ENCODE data around the gene SORBS1. TPM values are rescaled to one million over a fixed set of nuclear protein-coding genes. Genes with fewer than 3 reads are reported as not detected.
A peak's percentile ranks its signal among the peaks of the same experiment; 100 is the strongest.

The SORBS1 gene
- total and polyA plus RNA-seq, 9 of the 15 experiments (the other 6 are each of a cell fraction or from before 2014, with no cell fraction given), result 2.0 to 13.3 (median 6.5) TPM

- TF ChIP-seq HES1 (IDR thresholded peaks at IDR 0.05; ENCODE audit: low read depth) (no peak), ZNF449 (CRISPR knock-in tag; IDR thresholded peaks at IDR 0.05) (no peak), ZNF282 (CRISPR knock-in tag; IDR thresholded peaks at IDR 0.05) (no peak), SP2 (IDR thresholded peaks at IDR 0.05; ENCODE audit: extremely low read depth, low read depth, low read length, poor library complexity, severe bottlenecking) (no peak), ZC3H11A (IDR thresholded peaks at IDR 0.05; ENCODE audit: low read depth, low read length) (no peak), NRF1 (conservative IDR thresholded peaks at IDR 0.05 in 1 of 2, IDR thresholded peaks at IDR 0.05 in 1 of 2) (peak in 1 of 2 experiments; percentile 19; a peak in 1 of 4 replicates), HDAC6 (IDR thresholded peaks at IDR 0.05; ENCODE audit: low read depth, low read length) (no peak), STAG1 (CRISPR knock-in tag; IDR thresholded peaks at IDR 0.05; ENCODE audit: borderline replicate concordance) (no peak), BRF1 (IDR thresholded peaks at IDR 0.05; ENCODE audit: borderline replicate concordance, extremely low read depth, insufficient read length) (no peak), KLF1 (tag; IDR thresholded peaks at IDR 0.05) (no peak), ZNF77 (CRISPR knock-in tag; IDR thresholded peaks at IDR 0.05) (no peak), STAT5B (CRISPR knock-in tag; IDR thresholded peaks at IDR 0.05) (no peak), POLR2AphosphoS5 (IDR thresholded peaks at IDR 0.05; ENCODE audit: control insufficient read depth, insufficient read depth, low read depth, low read length) (peak; percentile 78; the same call in 1 of the 2 replicates), ARID3A (IDR thresholded peaks at IDR 0.05; ENCODE audit: borderline replicate concordance, low read depth, low read length) (no peak), CHCHD3 (CRISPR knock-in tag; IDR thresholded peaks at IDR 0.05) (no peak), POU5F1 (IDR thresholded peaks at IDR 0.05; ENCODE audit: borderline replicate concordance, low read depth, low read length, partially characterized antibody) (no peak), EGR1 (conservative IDR thresholded peaks at IDR 0.05) (peak; percentile 45; the same call in 1 of the 2 replicates), LEF1 (IDR thresholded peaks at IDR 0.05) (peak; percentile 84), ATF1 (CRISPR knock-in tag; IDR thresholded peaks at IDR 0.05) (no peak), ATF1 (tag; IDR thresholded peaks at IDR 0.05) (no peak), ZFPM2 (CRISPR knock-in tag; IDR thresholded peaks at IDR 0.05) (no peak)
- TF ChIP-seq, protein P1, sequence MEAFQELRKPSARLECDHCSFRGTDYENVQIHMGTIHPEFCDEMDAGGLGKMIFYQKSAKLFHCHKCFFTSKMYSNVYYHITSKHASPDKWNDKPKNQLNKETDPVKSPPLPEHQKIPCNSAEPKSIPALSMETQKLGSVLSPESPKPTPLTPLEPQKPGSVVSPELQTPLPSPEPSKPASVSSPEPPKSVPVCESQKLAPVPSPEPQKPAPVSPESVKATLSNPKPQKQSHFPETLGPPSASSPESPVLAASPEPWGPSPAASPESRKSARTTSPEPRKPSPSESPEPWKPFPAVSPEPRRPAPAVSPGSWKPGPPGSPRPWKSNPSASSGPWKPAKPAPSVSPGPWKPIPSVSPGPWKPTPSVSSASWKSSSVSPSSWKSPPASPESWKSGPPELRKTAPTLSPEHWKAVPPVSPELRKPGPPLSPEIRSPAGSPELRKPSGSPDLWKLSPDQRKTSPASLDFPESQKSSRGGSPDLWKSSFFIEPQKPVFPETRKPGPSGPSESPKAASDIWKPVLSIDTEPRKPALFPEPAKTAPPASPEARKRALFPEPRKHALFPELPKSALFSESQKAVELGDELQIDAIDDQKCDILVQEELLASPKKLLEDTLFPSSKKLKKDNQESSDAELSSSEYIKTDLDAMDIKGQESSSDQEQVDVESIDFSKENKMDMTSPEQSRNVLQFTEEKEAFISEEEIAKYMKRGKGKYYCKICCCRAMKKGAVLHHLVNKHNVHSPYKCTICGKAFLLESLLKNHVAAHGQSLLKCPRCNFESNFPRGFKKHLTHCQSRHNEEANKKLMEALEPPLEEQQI (IDR thresholded peaks at IDR 0.05), result no peak
- TF ChIP-seq, protein P2, sequence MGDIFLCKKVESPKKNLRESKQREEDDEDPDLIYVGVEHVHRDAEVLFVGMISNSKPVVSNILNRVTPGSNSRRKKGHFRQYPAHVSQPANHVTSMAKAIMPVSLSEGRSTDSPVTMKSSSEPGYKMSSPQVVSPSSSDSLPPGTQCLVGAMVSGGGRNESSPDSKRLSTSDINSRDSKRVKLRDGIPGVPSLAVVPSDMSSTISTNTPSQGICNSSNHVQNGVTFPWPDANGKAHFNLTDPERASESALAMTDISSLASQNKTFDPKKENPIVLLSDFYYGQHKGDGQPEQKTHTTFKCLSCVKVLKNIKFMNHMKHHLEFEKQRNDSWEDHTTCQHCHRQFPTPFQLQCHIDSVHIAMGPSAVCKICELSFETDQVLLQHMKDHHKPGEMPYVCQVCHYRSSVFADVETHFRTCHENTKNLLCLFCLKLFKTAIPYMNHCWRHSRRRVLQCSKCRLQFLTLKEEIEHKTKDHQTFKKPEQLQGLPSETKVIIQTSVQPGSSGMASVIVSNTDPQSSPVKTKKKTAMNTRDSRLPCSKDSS (IDR thresholded peaks at IDR 0.05; ENCODE audit: low read depth, partially characterized antibody), result no peak
These were observed 263.8 kb downstream of the SORBS1 start (continued) for GRCh38 chr10:95297402-95297801.
